ENCODE results near the gene DHH. TPM values are rescaled to one million over a fixed set of nuclear protein-coding genes. Genes with fewer than 3 reads are reported as not detected.
A peak's percentile ranks its signal among the peaks of the same experiment; 100 is the strongest.

DHH gene
- total and polyA plus RNA-seq, 10 of the 15 experiments (the other 5 are each of a cell fraction or from before 2014, with no cell fraction given): 0.01 TPM; not detected in 9

GRCh38 chr12:49055978-49056754 is 38.4 kb downstream of the DHH start (continued):
- TF ChIP-seq TARDBP (IDR thresholded peaks at IDR 0.05; ENCODE audit: borderline replicate concordance): no peak
- peak; percentile 58 for TF ChIP-seq ZBTB40 (IDR thresholded peaks at IDR 0.05; ENCODE audit: borderline replicate concordance)
- no peak for TF ChIP-seq ZBTB33 (IDR thresholded peaks at IDR 0.05)
- TF ChIP-seq SRF (IDR thresholded peaks at IDR 0.05; ENCODE audit: low read depth in 2 of 2, low read length in 2 of 2): no peak
- TF ChIP-seq IKZF2 (IDR thresholded peaks at IDR 0.05): no peak
- TF ChIP-seq SMARCA5 (IDR thresholded peaks at IDR 0.05): peak; percentile 81; the same call in 1 of the 2 replicates
- TF ChIP-seq ZBED1 (IDR thresholded peaks at IDR 0.05; ENCODE audit: borderline replicate concordance): no peak
- no peak for TF ChIP-seq ZSCAN29 (IDR thresholded peaks at IDR 0.05)
- TF ChIP-seq KLF5 (IDR thresholded peaks at IDR 0.05; ENCODE audit: partially characterized antibody): no peak
- no peak for TF ChIP-seq MTA2 (IDR thresholded peaks at IDR 0.05; ENCODE audit: low read depth)
- no peak for TF ChIP-seq REST (IDR thresholded peaks at IDR 0.05; ENCODE audit: low read depth, low read length)
- no peak for TF ChIP-seq CBFB (IDR thresholded peaks at IDR 0.05; ENCODE audit: low read depth)
- no peak for TF ChIP-seq E2F8 (IDR thresholded peaks at IDR 0.05; ENCODE audit: low read depth, partially characterized antibody)
- no peak for TF ChIP-seq KDM1A (IDR thresholded peaks at IDR 0.05; ENCODE audit: borderline replicate concordance)
- no peak for TF ChIP-seq NR2C1 (IDR thresholded peaks at IDR 0.05)
- no peak for TF ChIP-seq RAD51 (IDR thresholded peaks at IDR 0.05)
- no peak for TF ChIP-seq JUNB (IDR thresholded peaks at IDR 0.05)
- no peak for TF ChIP-seq FOXM1 (IDR thresholded peaks at IDR 0.05; ENCODE audit: low read depth, low read length)
